H1 (cell line): ENCODE results near the gene CLNS1A. TPM values are rescaled to one million over a fixed set of nuclear protein-coding genes. Genes with fewer than 3 reads are reported as not detected.

ENCODE experiments used
- CTCF ChIA-PET: fragments of 300-600 bp; sonication (Branson Sonifier 250); formaldehyde crosslinking; loops from one replicate; lab custom pipeline; 2021; ENCODE audit not compliant: partially characterized antibody; lab: Charles Lee
- POLR2A ChIA-PET: fragments of 300-600 bp; sonication (Branson Sonifier 250); formaldehyde crosslinking; loops from one replicate; lab custom pipeline; 2021; ENCODE audit warnings: inconsistent platforms; ENCODE audit not compliant: partially characterized antibody; lab: Charles Lee
- DNase-seq, 2 experiments: peaks; one replicate each; pipeline versions ENCODE4 v3.0.0 to v3.0.0-alpha.2; 2010 to 2022; ENCODE audit warnings: low spot score in 2 of 2, low read depth in 1 of 2, mixed read lengths in 1 of 2
- FAIRE-seq: peaks from 2 replicates; lab custom pipeline; 2011; peaks lifted over from hg19 to GRCh38; lab: Jason Lieb, UNC
- H2AFZ ChIP-seq: 2 replicates; pipeline ENCODE4 v1.8.1; 2012; ENCODE audit warnings: low read length, inconsistent platforms
- H2AK5ac ChIP-seq: 2 replicates; pipeline ENCODE4 v1.6.1; 2013; ENCODE audit warnings: low read depth, low read length
- H2BK120ac ChIP-seq: replicated peaks from 2 replicates; pipeline ENCODE3; 2013; ENCODE audit warnings: low read depth, low read length, inconsistent platforms
- H2BK12ac ChIP-seq: 2 replicates; pipeline ENCODE4 v1.6.1; 2013; ENCODE audit warnings: low read depth, low read length
- H2BK15ac ChIP-seq: 2 replicates; pipeline ENCODE4 v1.6.1; 2013; ENCODE audit warnings: low read length
- H2BK20ac ChIP-seq: 2 replicates; pipeline ENCODE4 v1.6.1; 2013; ENCODE audit warnings: low read length
- H2BK5ac ChIP-seq: 2 replicates; pipeline ENCODE4 v1.6.1; 2013; ENCODE audit warnings: low read depth, low read length
- H3K14ac ChIP-seq: 2 replicates; pipeline ENCODE4 v1.6.1; 2013; ENCODE audit warnings: inconsistent platforms; ENCODE audit not compliant: insufficient read length
- H3K18ac ChIP-seq: 2 replicates; pipeline ENCODE4 v1.6.1; 2013; ENCODE audit warnings: low read length; ENCODE audit errors: extremely low read depth
- H3K23ac ChIP-seq: 2 replicates; pipeline ENCODE4 v1.6.1; 2013; ENCODE audit warnings: inconsistent platforms; ENCODE audit not compliant: insufficient read length
- H3K23me2 ChIP-seq: 2 replicates; pipeline ENCODE4 v1.6.1; 2013; ENCODE audit warnings: low read depth, low read length
- H3K27ac ChIP-seq: 2 replicates; pipeline ENCODE4 v1.6.1; 2011; ENCODE audit warnings: low read depth, low read length, inconsistent platforms
- H3K27me3 ChIP-seq, 4 experiments: replicated peaks in 1 of 4; 1 replicate in 1 of 4; 2 replicates in 3 of 4; pipeline versions ENCODE4 v1.6.1 to v1.8.1; 2011 to 2013; ENCODE audit warnings: low read length in 3 of 4, mild to moderate bottlenecking in 3 of 4, inconsistent platforms in 2 of 4, mixed read lengths in 2 of 4, moderate library complexity in 1 of 4; ENCODE audit not compliant: control insufficient read depth in 3 of 4, insufficient read depth in 3 of 4; ENCODE audit errors: extremely low read depth in 1 of 4
- H3K36me3 ChIP-seq, 4 experiments: 2 replicates each; pipeline versions ENCODE4 v1.6.1 to v1.8.1; 2011 to 2013; ENCODE audit warnings: mild to moderate bottlenecking in 4 of 4, low read length in 3 of 4, moderate library complexity in 2 of 4, control low read depth in 1 of 4, inconsistent platforms in 1 of 4; ENCODE audit not compliant: insufficient read depth in 4 of 4, control insufficient read depth in 2 of 4
- H3K4ac ChIP-seq: replicated peaks from 2 replicates; pipeline ENCODE3; 2013; ENCODE audit warnings: low read length, low read depth, mixed read lengths, inconsistent platforms; ENCODE audit not compliant: insufficient read length
- H3K4me1 ChIP-seq, 4 experiments: replicated peaks in 1 of 4; 1 replicate in 1 of 4; 2 replicates in 3 of 4; pipeline versions ENCODE4 v1.6.1 to v1.8.1; 2011 to 2013; ENCODE audit warnings: low read length in 3 of 4, inconsistent platforms in 2 of 4, mixed read lengths in 1 of 4; ENCODE audit not compliant: insufficient read depth in 4 of 4, control insufficient read depth in 3 of 4
- H3K4me2 ChIP-seq, 2 experiments: 2 replicates each; pipeline versions ENCODE4 v1.6.1 to v1.8.1; 2011 to 2013; ENCODE audit warnings: low read depth in 2 of 2, low read length in 2 of 2, control low read depth in 1 of 2, inconsistent platforms in 1 of 2, mild to moderate bottlenecking in 1 of 2; ENCODE audit not compliant: insufficient read depth in 1 of 2
- H3K4me3 ChIP-seq, 4 experiments: fragments of 200-600, 300-600 bp in 1 of 4; sonication (generic), shearing (Covaris generic), sonication (Bioruptor Twin) in 1 of 4; 2 replicates each; pipeline versions ENCODE4 v1.5.1 to v1.8.1; 2011 to 2016; ENCODE audit warnings: low read length in 4 of 4, low read depth in 3 of 4, control low read depth in 2 of 4, inconsistent platforms in 2 of 4, mild to moderate bottlenecking in 2 of 4, mixed read lengths in 1 of 4, moderate library complexity in 1 of 4; ENCODE audit not compliant: insufficient read depth in 2 of 4; ENCODE audit errors: extremely low read depth in 1 of 4
- H3K56ac ChIP-seq: replicated peaks from 2 replicates; pipeline ENCODE3; 2013; ENCODE audit warnings: low read depth, mild to moderate bottlenecking, mixed read lengths, low read length, inconsistent platforms; ENCODE audit not compliant: insufficient read length
- H3K79me1 ChIP-seq: 2 replicates; pipeline ENCODE4 v1.6.1; 2013; ENCODE audit warnings: low read depth, low read length, control low read depth
- H3K79me2 ChIP-seq, 2 experiments: 2 replicates each; pipeline versions ENCODE4 v1.6.1 to v1.8.1; 2012 to 2013; ENCODE audit warnings: low read length in 2 of 2, mild to moderate bottlenecking in 2 of 2, inconsistent platforms in 1 of 2; ENCODE audit not compliant: insufficient read depth in 2 of 2, control insufficient read depth in 1 of 2
- H3K9ac ChIP-seq, 4 experiments: replicated peaks in 1 of 4; 1 replicate in 1 of 4; 2 replicates in 3 of 4; pipeline versions ENCODE4 v1.6.1 to v1.8.1; 2011 to 2013; ENCODE audit warnings: low read depth in 3 of 4, low read length in 3 of 4, control low read depth in 2 of 4, mild to moderate bottlenecking in 2 of 4, moderate library complexity in 2 of 4, inconsistent platforms in 1 of 4; ENCODE audit errors: extremely low read depth in 1 of 4
- H3K9me3 ChIP-seq, 2 experiments: 2 replicates each; pipeline versions ENCODE4 v1.6.1 to v1.8.1; 2012 to 2013; ENCODE audit warnings: mild to moderate bottlenecking in 2 of 2, moderate library complexity in 2 of 2, control low read depth in 1 of 2, inconsistent platforms in 1 of 2, low read depth in 1 of 2, low read length in 1 of 2, mixed read lengths in 1 of 2; ENCODE audit not compliant: insufficient read depth in 2 of 2
- H4K20me1 ChIP-seq, 2 experiments: replicated peaks in 1 of 2; 2 replicates each; pipeline versions ENCODE3 to v1.8.1; 2011 to 2013; ENCODE audit warnings: inconsistent platforms in 2 of 2, low read length in 2 of 2, mild to moderate bottlenecking in 1 of 2; ENCODE audit not compliant: insufficient read depth in 2 of 2, control insufficient read depth in 1 of 2
- H4K5ac ChIP-seq: 2 replicates; pipeline ENCODE4 v1.6.1; 2013; ENCODE audit warnings: low read length, low read depth, mixed read lengths, inconsistent platforms; ENCODE audit not compliant: insufficient read length
- H4K8ac ChIP-seq: 2 replicates; pipeline ENCODE4 v1.8.0; 2013; ENCODE audit warnings: mild to moderate bottlenecking, moderate library complexity, low read length, inconsistent platforms; ENCODE audit not compliant: insufficient read depth; ENCODE audit errors: extremely low read depth
- H4K91ac ChIP-seq: replicated peaks from 2 replicates; pipeline ENCODE3; 2013; ENCODE audit warnings: low read length, mixed read lengths, inconsistent platforms; ENCODE audit not compliant: insufficient read length
- KDM4A ChIP-seq: IDR thresholded peaks from one replicate; pipeline ENCODE4 v1.7.1; 2012; ENCODE audit warnings: low read depth, mild to moderate bottlenecking, moderate library complexity, low read length, inconsistent platforms; ENCODE audit not compliant: severe bottlenecking
- WGBS, 2 experiments: shearing (Covaris generic) in 1 of 2; methylation state at CpG; one replicate each; pipeline versions ENCODE4 v1.1.6 to v1.1.7; 2013 to 2015; ENCODE audit warnings: low lambda C conversion rate in 2 of 2, mixed read lengths in 2 of 2, inconsistent platforms in 1 of 2, low coverage in 1 of 2, missing lambda C conversion rate in 1 of 2; ENCODE audit not compliant: insufficient replicate concordance in 2 of 2, insufficient coverage in 1 of 2, insufficient read length in 1 of 2; ENCODE audit errors: extremely low coverage in 1 of 2, missing lambda C conversion rate in 1 of 2; 5-methylcytosine and 5-hydroxymethylcytosine counted together
- polyA plus RNA-seq, 7 experiments: library from polyadenylated mRNA; depleted of rRNA in 3 of 7; stranded (reverse) in 5 of 7; unstranded in 2 of 7; fragments of >200 nt in 5 of 7; fragments of 200-250 nt in 2 of 7; gene quantifications; 1 replicate in 5 of 7; 2 replicates in 1 of 7; 4 replicates in 1 of 7; pipeline versions ENCODE4 v1.2.1 to v1.2.3, GENCODE V29; 2011 to 2013; ENCODE audit warnings: missing spikeins in 2 of 7, mixed read lengths in 2 of 7
- total RNA-seq: library from RNA; stranded (reverse); fragmentation: NEBNext Ultra II Directional; extraction: Animal tissue kit (Norgen Biotek cat#: 25700); gene quantifications from 2 replicates; pipeline ENCODE4 v1.2.1, GENCODE V29; 2021

The CLNS1A gene
- total and polyA plus RNA-seq, 2 of the 8 experiments (the other 6 are each of a cell fraction or from before 2014, with no cell fraction given) = 136 to 177 TPM

GRCh38 chr11:77568916-77569675 is 68.5 kb downstream of the CLNS1A start:
- H3K79me1 ChIP-seq = no peaks in the 10 kb centered on the region
- H2BK12ac ChIP-seq = no peak overlapping the region
- no peaks in the 10 kb centered on the region for H3K79me2 ChIP-seq
- H3K9me3 ChIP-seq = no peaks in the 10 kb centered on the region
- peaks cover 0 to 25% (median 4%) of the 10 kb centered on the region in 4 experiments; a peak in 3 of 7 replicates for H3K4me1 ChIP-seq
- H3K14ac ChIP-seq = no peak overlapping the region
- H4K5ac ChIP-seq = no peak overlapping the region
- H4K8ac ChIP-seq = no peak overlapping the region
- H2BK120ac ChIP-seq = no peak overlapping the region
- H3K23me2 ChIP-seq = no peaks in the 10 kb centered on the region
- no peaks in the 10 kb centered on the region for H4K20me1 ChIP-seq
- no peak overlapping the region; the same call in 1 of the 2 replicates for H2BK15ac ChIP-seq
- H3K4me2 ChIP-seq = no peak overlapping the region
- H3K9ac ChIP-seq = no peak overlapping the region
- 92% methylated on average over 3 of the region's 3 CpGs; no CpG with 5 or more reads in 1 of the 2 experiments for WGBS, 2 experiments
- POLR2A ChIA-PET = interaction anchor here (0.7 kb wide), 1 partner anchor 12 kb away, joined by 3 read pairs; no protein-coding TSS in a partner anchor
- FAIRE-seq (no peak), DNase-seq (no peak)
- no peak overlapping the region for H2BK5ac ChIP-seq
- no peak overlapping the region for H3K4me3 ChIP-seq
- no peak overlapping the region for H2BK20ac ChIP-seq
- no peaks in the 10 kb centered on the region; a peak in 1 of 7 replicates for H3K27me3 ChIP-seq
- no peak overlapping the region for H3K18ac ChIP-seq
- no peaks in the 10 kb centered on the region for H3K36me3 ChIP-seq
- CTCF ChIA-PET = interaction anchor here (0.6 to 3.5 kb wide), 3 partner anchors 8 to 43 kb away, joined by 3 to 12 read pairs (median 5); no protein-coding TSS in a partner anchor
- H3K23ac ChIP-seq = no peak overlapping the region
- H3K56ac ChIP-seq = no peak overlapping the region
- no peak for TF ChIP-seq KDM4A
- no peak overlapping the region for H2AFZ ChIP-seq
- H3K4ac ChIP-seq = no peak overlapping the region
- H3K27ac ChIP-seq = no peak overlapping the region
- no peak overlapping the region for H4K91ac ChIP-seq
- no peak overlapping the region for H2AK5ac ChIP-seq
